ENCODE data around the gene PSTPIP1. TPM values are rescaled to one million over a fixed set of nuclear protein-coding genes. Genes with fewer than 3 reads are reported as not detected.

Gene PSTPIP1
- total RNA-seq, 4 donors from 2014 or later, result 6.3 to 40.4 (median 19.5) TPM

- TF ChIP-seq POLR2A (IDR thresholded peaks at IDR 0.05) (no peak), CTCF (IDR thresholded peaks at IDR 0.05) (no peak)
- no peak overlapping the region for H3K27ac ChIP-seq
- H3K4me1 ChIP-seq, result peaks cover 0 to 4% (median 0%) of the 10 kb centered on the region in 4 donors
Observed at GRCh38 chr15:76968306-76968705, 26.6 kb upstream of the PSTPIP1 start.

GRCh38 chr15:76972389-76973361 lies 22.3 kb upstream of the PSTPIP1 start:
- no peak overlapping the region for H3K27ac ChIP-seq
- H3K27me3 ChIP-seq, result no peaks in the 10 kb centered on the region
- no peaks in the 10 kb centered on the region for H3K9me3 ChIP-seq
- no peaks in the 10 kb centered on the region for H3K36me3 ChIP-seq
- H3K4me3 ChIP-seq, result no peak overlapping the region
- DNase-seq, result no peak
- H3K4me1 ChIP-seq, result peaks cover 0 to 6% (median 0%) of the 10 kb centered on the region in 4 donors
- TF ChIP-seq CTCF (IDR thresholded peaks at IDR 0.05) (no peak), POLR2A (IDR thresholded peaks at IDR 0.05) (no peak)

More at GRCh38 chr15:76968306-76968705, 26.6 kb upstream of the PSTPIP1 start:
- H3K9me3 ChIP-seq, result no peaks in the 10 kb centered on the region
- H3K36me3 ChIP-seq, result no peaks in the 10 kb centered on the region
- DNase-seq, result no peak
- H3K4me3 ChIP-seq, result no peak overlapping the region
- no peaks in the 10 kb centered on the region for H3K27me3 ChIP-seq

GRCh38 chr15:76973362-76973743 lies 21.6 kb upstream of the PSTPIP1 start:
- peak in 2 of 3 donors; percentile 52 to 70 for DNase-seq
- H3K27ac ChIP-seq, result no peak overlapping the region
- peaks cover 0 to 6% (median 0%) of the 10 kb centered on the region in 4 donors for H3K4me1 ChIP-seq
- no peaks in the 10 kb centered on the region for H3K36me3 ChIP-seq
- H3K4me3 ChIP-seq, result no peak overlapping the region
- TF ChIP-seq CTCF (IDR thresholded peaks at IDR 0.05), result peak in 5 of 6 experiments; percentile 24 to 53 (median 44)
- no peak for TF ChIP-seq POLR2A (IDR thresholded peaks at IDR 0.05)
- no peaks in the 10 kb centered on the region for H3K27me3 ChIP-seq
- no peaks in the 10 kb centered on the region for H3K9me3 ChIP-seq

GRCh38 chr15:76973906-76974305 lies 21.0 kb upstream of the PSTPIP1 start:
- Histone ChIP-seq H3K36me3 (no peaks in the 10 kb centered on the region), H3K4me3 (no peak overlapping the region), H3K27me3 (no peaks in the 10 kb centered on the region), H3K9me3 (no peaks in the 10 kb centered on the region), H3K4me1 (peaks cover 0 to 6% (median 0%) of the 10 kb centered on the region in 4 donors), H3K27ac (no peak overlapping the region)
- TF ChIP-seq CTCF (IDR thresholded peaks at IDR 0.05), result no peak
- DNase-seq, result no peak

- Histone ChIP-seq H3K9me3 (no peaks in the 10 kb centered on the region), H3K36me3 (no peaks in the 10 kb centered on the region), H3K4me3 (no peak overlapping the region), H3K27ac (no peak overlapping the region), H3K27me3 (no peaks in the 10 kb centered on the region), H3K4me1 (peaks cover 0 to 6% (median 0%) of the 10 kb centered on the region in 4 donors)
- no peak for DNase-seq
- no peak for TF ChIP-seq POLR2A (IDR thresholded peaks at IDR 0.05)
- no peak for TF ChIP-seq CTCF (IDR thresholded peaks at IDR 0.05)
Observed at GRCh38 chr15:76974456-76975036, 20.4 kb upstream of the PSTPIP1 start.

All from Peyer's patch (tissue), 4 donors.